GM19468 (cell line): Measurements from ENCODE around the gene SLC8A2.

ENCODE experiments used
- ATAC-seq: cut with Tn5 transposase; IDR thresholded peaks from one replicate; pipeline ENCODE4 v1.9.1; 2021; ENCODE audit warnings: mild to moderate bottlenecking, moderate library complexity, moderate number of reproducible peaks; ENCODE audit not compliant: unreplicated experiment; ENCODE audit errors: extremely low read depth

The SLC8A2 gene

GRCh38 chr19:47434088-47434487 is 37.6 kb downstream of the SLC8A2 start:
- no peak for ATAC-seq

GRCh38 chr19:47433121-47433520 is 38.6 kb downstream of the SLC8A2 start:
- no peak for ATAC-seq

GRCh38 chr19:47432499-47432898 is 39.2 kb downstream of the SLC8A2 start:
- no peak for ATAC-seq

- no peak for ATAC-seq
Measured at GRCh38 chr19:47432091-47432490, 39.6 kb downstream of the SLC8A2 start.

GRCh38 chr19:47430041-47430802 is 41.5 kb downstream of the SLC8A2 start:
- no peak for ATAC-seq

- ATAC-seq = no peak
Measured at GRCh38 chr19:47429140-47429793, 42.4 kb downstream of the SLC8A2 start.

- ATAC-seq = no peak
Measured at GRCh38 chr19:47428177-47428894, 43.4 kb downstream of the SLC8A2 start.

GRCh38 chr19:47427241-47428176 is 44.2 kb downstream of the SLC8A2 start:
- ATAC-seq = no peak

- no peak for ATAC-seq
Measured at GRCh38 chr19:47423203-47423882, 48.4 kb downstream of the SLC8A2 start.

- ATAC-seq = no peak
Measured at GRCh38 chr19:47422417-47423163, 49.1 kb downstream of the SLC8A2 start.

- no peak for ATAC-seq
Measured at GRCh38 chr19:47421844-47422395, 49.8 kb downstream of the SLC8A2 start.

GRCh38 chr19:47421244-47421786 is 50.4 kb downstream of the SLC8A2 start:
- ATAC-seq = no peak

GRCh38 chr19:47419789-47420188 is 51.9 kb downstream of the SLC8A2 start:
- ATAC-seq = no peak

- no peak for ATAC-seq
Measured at GRCh38 chr19:47419030-47419783, 52.5 kb downstream of the SLC8A2 start, which contains the start of gene MEIS3. TSS of gene MEIS3 (minus strand) at chr19:47419527. CDS start at chr19:47419081, 446 bp downstream.

GRCh38 chr19:47418692-47419029 is 53.0 kb downstream of the SLC8A2 start:
- ATAC-seq = no peak

GRCh38 chr19:47417746-47418691 is 53.7 kb downstream of the SLC8A2 start:
- no peak for ATAC-seq
